Astrocyte of the spinal cord (primary cell): Measurements from ENCODE around the gene RPL6.

ENCODE experiments used
- DNase-seq: peaks from one replicate; pipeline ENCODE4 v3.0.0; 2011; ENCODE audit warnings: low read depth, low spot score
- H3K4me3 ChIP-seq: 2 replicates; pipeline ENCODE4 v1.5.1; 2011; ENCODE audit warnings: low read depth, mild to moderate bottlenecking, low read length, moderate library complexity
- CTCF ChIP-seq: IDR thresholded peaks from 2 replicates; pipeline ENCODE4 v1.5.1; 2012; ENCODE audit warnings: low read depth, mild to moderate bottlenecking, low read length, inconsistent platforms
- in situ Hi-C: cut with HindIII; loops from 2 replicates; pipeline ENCODE4 v1.10.0; 2017; ENCODE audit warnings: low sequenced_read_pairs

Gene RPL6

GRCh38 chr12:112362310-112362709 lies 47.1 kb downstream of the RPL6 start:
- no peak for DNase-seq
- no peak for TF ChIP-seq CTCF
- no peak overlapping the region for H3K4me3 ChIP-seq
- in situ Hi-C loops, result no loop called here

- no peak overlapping the region for H3K4me3 ChIP-seq
- TF ChIP-seq CTCF, result no peak
- no peak for DNase-seq
- in situ Hi-C loops, result no loop called here
Observed at GRCh38 chr12:112361271-112361670, 48.1 kb downstream of the RPL6 start.

GRCh38 chr12:112359290-112359689 lies 50.1 kb downstream of the RPL6 start:
- no peak for TF ChIP-seq CTCF
- no peak for DNase-seq
- H3K4me3 ChIP-seq, result no peak overlapping the region
- in situ Hi-C loops, result no loop called here

- no peak overlapping the region for H3K4me3 ChIP-seq
- in situ Hi-C loops, result no loop called here
- no peak for DNase-seq
- no peak for TF ChIP-seq CTCF
Observed at GRCh38 chr12:112357214-112357613, 52.2 kb downstream of the RPL6 start.
